ENCODE data around the gene RBMS1.
A peak's percentile ranks its signal among the peaks of the same experiment; 100 is the strongest.

RBMS1 gene

DNA sequence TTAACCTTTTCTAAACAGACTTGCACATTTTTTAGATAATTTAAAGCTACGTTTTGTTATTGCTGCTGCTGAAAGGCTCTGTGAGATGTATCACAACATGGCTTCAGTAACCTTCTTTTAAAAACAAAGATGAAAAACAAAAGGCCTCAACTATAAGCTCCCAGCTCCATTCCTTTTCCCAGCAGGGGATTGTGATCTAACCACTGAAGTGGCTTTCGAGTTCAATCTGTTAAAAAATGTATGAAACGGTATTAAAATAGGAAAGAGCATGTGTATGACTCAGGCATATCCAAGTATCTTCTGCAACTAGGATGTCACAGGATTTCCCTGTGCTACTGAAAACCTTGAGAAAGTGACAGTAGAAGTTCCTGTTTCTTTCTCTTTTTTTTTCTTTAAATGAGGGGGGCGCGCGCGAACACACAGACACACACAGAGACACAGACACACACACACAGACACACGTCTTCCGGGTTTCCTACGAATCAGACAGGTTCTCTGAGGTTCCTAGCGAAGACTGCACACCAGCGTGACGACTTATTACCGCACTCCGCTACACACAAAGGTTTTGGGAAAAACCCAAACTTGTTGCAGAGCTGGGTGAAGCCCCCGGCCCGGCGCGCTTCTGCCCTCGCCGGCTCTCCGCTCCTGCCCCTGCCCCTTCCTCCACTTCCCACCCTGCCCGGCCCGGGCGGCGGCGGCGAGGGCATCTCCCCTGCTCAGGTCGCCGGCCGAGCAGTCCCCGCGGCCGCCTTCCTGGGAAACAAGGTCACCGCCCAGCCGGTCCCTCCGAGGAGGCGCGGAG, 86.8 kb downstream of the RBMS1 start:
- DNase-seq, result peak; percentile 32

DNA sequence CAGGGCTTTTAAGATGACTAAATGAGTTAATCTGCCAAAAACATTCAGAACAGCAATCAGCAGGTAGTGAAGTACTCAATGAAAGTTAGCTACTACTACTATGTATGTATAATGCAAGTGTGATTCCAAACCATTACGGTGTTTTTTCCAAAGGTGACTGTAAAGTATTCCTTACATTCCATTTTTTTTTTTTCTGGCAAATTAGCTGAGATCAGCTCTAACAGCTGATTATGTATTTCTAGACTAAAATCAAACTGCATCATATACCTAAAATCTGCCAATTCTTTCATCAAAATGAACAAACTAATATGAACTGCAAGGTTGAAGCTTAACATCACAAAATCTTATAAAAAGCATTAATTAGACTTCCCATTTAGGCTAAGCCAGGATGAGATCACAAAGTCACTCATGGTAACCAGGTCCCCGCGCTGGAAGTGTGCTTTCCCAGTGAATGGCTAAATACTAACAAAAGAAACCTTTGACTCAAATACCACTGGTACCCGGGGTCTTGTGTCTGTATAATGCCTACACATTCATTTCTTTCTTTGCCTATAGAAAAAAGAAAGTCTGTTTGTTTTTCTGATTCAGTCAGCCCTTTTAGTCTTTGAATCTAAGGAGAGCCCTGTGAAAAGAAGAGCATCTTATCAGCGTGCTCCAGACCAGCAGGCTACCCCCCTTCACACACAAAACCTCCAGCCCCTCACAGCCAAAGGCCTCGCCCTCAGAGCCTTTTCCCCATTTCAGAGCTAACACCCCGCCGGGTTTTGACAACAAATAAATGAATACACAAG, 88.3 kb downstream of the RBMS1 start:
- no peak for DNase-seq

DNA sequence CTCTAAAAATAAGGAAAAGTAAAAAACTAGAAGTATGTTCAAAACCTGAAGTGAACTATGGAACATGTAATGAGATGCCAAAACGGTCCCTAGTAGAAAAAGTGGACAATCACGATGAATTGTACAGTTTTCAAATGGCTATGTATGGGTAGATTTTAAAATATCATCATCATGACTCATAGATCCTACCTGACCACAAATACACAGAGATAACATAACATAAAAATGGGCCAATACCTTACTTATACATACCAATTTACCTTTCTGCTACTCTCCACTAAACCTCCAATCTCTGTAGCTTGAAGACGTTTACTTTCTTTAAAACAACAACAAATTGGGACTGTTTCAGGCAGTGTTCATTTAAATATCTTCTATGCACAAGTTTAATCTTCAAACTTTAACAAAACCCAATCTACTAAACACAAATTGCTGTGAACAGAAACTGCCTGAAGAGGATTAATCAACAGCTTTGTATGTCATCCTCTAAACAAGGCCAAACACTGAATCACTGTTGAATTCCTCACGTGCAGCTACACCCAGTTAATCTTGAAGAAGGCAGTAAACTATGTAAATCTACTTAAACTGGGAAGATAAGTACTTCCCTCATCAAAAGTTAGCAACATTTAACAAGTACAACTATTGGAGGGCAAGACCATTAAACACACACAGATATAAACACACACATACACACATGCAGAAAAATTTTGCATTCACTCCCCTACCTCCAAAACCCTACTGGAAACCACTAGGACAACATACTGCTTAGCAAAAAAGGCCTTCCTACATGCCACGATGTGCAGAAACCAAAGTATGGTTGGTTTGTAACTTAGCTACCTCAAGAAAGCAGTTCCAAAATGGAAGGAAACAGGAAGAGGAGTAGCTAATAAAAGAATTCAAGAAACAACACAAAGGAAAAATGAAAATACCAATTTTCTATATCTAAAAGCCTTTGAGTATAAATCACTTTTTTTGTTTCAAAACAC, 90.3 kb downstream of the RBMS1 start:
- no peak for DNase-seq

DNA sequence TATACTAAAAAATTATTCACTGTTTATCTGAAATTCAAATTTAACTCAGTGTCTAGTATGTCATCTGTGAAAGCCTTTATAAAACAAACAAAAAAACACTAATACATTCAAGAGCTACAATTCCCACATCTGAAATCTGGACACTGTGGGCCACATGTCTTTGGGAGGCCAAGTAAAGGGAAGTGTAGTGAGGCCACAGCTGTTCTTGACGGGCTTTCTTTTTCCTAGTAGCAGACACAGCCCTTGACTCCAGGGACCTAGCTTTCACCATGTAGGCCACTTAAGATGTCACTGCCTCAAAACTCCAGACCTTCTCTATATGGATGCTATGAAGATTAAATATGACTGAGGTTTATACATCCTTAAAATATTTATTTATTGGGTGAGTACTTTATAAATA, 91.1 kb downstream of the RBMS1 start:
- DNase-seq, result no peak

DNA sequence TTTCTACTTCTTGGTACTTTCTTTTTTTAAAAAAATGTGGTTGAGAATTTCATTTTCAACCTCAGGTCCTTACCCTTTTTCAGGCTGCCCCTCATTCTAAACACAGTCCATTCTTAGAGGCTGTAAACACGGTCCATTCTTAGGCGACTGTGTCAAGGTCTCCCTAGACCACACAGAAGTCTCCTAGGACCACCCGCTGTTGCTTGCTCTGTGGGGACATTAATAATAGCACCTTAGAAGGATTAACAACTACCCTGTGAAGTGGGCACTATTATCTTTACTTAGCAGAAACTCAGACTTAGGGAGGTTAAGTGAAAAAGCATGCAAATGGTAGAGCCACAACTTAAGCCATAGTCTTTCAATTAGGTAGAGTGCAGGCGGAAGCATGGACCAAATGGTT, 91.7 kb downstream of the RBMS1 start:
- no peak for DNase-seq

DNA sequence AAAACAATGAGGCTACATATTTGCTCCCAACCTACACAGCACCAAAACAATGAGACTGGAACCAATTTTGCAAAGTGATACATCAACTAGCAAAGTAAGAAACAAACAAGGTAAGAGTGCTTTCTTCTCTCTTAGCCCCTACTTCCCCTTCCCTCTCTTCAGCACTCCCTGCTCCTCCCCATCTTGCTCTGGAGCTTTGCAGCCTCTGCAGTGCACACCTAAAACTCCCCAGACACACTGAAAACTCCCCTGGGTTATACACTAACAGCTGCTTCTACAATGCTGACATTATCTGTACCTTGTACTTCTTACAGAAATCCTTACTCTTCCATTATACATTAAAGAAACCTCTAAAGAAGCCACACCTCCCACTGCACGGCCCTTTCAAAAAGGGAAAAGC, 93.7 kb downstream of the RBMS1 start:
- DNase-seq, result no peak

DNA sequence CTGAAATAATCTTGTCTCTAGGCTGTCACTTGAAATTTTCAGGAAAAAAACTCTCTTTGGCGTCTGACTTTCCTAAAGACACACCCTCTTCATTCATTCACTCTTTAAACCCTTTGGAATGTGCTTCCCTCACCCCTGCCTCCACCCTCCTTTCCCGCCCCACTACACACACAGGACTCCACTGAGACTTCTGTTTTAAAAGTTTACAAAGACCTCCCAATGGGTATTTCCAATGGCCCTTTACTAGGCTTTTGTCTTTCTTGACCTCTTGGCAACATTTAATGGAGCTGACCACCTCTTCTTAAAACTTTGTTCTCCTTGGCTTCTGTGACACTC, 96.1 kb downstream of the RBMS1 start:
- DNase-seq, result no peak

DNA sequence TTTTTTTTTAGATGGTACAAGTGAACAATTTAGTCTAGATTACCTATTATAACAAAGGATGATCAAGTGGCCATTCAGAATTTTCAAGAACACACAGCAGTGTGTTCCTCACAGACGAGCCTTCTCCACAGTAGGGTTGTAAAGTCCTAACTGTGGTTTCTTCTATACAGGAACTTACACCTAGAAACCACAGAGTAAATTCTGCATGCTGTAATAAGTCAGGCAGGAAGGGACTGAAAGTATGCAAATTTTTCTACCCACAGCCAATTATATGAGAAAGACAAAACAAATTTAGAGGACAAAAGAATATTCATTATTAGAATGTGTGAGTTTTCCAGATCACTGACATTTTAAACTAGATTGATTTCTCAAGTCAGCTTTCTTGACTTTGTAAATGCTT, 99.5 kb downstream of the RBMS1 start:
- no peak for DNase-seq

DNA sequence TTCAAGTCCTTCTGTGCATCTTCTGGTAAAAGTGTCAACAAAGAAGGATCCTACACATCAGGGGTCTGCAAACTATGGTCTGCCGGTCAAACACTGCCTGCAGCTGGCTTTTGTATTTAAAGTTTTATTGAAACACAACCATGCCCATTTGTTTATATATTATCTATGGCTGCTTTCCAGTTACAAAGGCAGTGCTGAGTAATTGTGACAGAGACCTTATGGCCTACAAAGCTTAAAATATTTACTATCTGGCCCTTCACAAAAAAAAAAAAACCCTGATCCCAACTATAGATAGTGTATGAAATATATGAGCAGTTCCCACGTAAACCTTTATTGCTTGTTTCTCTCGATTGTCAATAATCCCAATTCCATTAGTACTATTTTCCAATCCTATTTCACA, 101.4 kb downstream of the RBMS1 start:
- no peak for DNase-seq

DNA sequence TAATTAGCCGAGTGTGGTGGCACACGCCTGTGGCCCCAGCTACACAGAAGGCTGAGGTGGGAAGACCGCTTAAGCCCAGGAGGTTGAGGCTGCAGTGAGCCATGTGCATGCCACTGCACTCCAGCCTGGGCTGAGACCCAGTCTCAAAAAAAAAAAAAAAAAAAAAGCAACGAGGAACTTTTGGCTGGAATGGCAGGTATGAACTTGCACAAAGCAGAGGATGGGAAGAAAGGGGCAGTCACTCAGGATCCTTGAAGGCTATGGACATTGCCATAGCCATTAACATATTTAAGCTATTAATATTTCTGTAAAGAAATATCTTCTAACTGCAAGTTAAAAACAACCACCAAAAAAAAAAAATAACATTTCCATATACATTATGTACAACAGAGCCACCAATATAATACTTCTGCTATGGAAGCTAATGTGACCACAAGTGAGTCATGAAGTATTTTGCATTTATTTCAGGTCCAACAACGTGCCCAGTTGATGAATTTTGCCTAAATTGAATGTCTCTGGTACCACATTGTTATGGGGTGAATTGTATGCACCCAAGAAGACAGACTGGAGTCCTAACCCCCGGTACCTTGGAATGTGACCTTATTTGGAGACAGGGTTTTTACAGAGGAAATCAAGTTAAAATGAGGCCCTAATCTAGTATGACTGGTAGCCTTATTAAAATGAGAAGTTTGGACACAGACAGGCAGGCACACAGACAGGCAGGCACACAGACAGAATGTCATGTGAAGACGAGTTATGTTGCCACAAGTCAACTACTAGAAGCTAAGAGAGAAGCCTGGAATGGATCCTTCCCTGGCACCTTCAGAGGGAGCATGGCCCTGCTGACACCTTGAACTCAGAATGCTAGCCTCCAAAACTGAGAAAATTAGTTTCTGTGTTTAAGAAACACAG, 102.8 kb downstream of the RBMS1 start:
- no peak for DNase-seq

DNA sequence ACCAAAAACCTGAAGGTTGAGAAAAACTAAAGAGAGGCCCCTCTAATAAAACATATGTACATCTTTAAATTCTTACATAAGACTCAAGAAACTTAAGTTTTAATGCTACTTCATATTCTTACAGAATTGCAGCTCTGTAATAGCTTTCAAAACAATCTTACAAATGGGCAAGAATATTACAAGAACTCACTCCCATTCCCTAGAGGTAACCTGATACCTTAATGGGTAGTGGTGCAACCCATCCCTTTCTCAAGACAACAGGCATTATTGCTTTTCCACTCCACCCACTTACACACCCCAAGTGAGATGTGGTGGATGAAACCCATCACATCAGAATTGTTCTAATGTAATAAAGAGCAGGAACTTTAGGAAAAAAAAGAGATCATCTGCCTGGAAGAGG, 103.7 kb downstream of the RBMS1 start:
- DNase-seq, result no peak

DNA sequence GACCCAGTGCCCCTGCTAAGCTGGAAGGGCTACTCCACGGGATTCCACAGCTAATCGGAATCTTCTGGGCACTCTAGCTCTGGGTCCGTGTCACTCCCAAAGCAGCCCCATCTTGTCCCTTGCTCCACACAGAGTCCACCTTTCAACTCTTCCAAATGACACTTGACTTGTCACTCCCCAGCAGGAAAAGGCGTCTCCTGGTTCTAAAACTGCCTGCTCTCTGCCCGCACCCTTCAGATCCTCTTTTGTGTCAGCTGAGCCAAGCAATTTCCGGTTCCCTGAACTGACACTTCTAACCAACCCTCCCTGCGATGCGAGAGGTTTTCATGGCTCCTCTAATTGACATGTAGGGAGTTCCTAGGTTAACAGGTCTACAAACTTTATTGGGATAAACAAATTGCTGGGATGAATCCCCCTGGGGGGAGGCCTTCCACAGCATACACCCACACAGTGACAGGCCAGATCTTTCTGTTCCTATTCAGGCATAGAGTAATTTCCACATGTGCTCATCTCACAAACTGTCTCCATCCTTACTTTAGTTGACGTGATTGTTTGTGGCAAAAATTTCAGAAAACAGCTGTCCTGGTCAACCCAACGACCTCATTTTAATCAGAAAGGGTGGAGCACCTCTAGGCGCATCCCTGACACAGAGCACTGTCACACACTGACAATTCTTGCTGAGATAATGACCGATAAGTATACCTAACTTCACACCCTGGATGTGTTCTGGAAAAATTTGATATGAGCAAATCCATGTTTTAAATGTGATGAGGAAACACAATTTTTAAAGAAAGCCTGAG, 104.9 kb downstream of the RBMS1 start:
- DNase-seq, result no peak

DNA sequence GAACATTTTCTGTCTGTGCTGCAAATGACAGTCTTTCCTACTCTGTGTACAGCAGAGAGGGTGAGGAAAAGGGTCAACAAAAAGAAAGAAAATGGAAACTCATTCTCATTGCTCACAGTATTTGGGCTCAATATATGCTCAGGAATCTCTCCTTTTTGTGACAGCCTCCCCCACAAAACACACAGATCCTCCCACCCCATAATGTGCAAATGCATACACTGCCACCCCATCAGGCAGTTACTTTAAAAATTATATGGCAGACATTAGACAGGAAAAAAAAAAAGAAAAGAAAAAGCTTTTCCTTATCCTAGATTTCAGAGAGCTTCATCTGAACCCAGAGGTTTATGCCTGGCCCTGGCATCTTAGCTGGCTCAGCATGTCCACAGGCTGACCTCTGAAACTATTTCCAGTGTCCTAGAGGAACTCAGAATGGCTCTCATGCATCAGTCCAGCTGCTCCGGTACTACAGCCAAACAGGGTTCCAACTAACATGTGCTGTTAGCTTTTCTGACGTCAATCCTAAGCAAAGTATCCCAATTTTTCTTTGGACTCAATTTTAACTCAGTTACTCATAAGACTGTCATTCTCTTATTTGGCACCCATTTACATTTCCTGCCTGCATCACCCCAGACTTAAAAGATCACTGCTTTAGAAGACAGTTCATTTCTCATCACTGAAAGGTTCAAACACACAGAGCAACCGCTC, 105.9 kb downstream of the RBMS1 start:
- DNase-seq, result no peak

DNA sequence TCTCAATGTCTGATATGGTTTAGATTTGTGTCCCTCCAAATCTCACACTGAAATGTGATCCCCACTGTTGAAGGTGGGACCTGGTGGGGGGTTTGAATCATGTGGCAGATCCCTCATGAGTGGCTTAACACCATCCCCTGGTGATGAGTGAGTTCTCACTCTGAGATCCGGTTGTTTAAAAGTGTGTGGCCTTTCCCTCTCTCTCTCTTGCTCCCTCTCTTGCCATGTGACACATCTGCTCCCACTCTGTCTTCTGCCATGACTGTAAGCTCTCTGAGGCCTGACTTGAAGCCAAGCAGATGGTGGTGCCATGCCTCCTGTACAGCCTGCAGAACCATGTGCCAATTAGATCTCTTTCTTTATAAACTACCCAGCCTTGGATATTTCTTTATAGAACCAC, 108.8 kb downstream of the RBMS1 start:
- DNase-seq, result no peak

DNA sequence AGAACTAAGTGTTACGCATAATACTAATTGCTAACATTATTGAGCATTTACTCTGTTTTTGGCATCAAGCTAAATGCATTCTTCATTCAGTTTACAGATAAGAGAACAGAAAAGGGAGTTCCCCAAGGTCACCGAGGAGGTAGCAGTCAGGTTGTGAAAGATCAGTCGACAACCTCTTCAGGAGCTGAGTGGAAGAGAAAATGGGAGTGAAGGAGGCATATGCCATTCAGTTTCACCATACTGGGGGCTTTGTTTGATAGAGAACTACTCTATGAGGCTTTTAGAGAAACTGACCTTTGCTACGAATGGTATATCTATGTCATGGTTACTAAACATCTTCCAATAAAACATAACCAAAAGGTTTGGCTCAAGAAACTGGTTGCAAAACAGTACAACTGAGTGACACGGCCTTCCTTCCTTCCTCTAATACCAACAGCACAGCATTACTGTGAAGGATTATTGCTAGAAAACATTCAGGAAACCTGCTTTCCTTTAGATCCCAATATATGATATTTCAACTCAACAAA, 112.1 kb downstream of the RBMS1 start:
- DNase-seq, result no peak

DNA sequence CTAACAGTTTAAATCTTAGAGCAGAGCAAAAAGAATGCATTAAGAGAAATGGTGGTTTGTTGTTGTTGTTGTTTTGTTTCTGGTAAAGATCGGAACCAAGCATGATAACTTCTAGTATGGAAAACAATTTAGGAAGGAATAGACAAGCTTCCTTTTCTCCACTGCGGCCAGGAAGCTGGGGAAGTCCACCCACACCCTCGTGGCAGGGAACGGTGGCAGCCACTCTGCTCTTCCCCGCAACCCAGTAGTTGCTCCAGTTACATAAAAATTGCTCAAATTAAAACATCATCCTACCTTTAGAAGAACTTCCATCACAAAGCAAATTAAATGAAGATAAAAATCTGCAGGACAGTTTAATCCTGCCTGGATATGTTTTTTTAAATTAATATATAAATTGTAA, 113.0 kb downstream of the RBMS1 start:
- no peak for DNase-seq

DNA sequence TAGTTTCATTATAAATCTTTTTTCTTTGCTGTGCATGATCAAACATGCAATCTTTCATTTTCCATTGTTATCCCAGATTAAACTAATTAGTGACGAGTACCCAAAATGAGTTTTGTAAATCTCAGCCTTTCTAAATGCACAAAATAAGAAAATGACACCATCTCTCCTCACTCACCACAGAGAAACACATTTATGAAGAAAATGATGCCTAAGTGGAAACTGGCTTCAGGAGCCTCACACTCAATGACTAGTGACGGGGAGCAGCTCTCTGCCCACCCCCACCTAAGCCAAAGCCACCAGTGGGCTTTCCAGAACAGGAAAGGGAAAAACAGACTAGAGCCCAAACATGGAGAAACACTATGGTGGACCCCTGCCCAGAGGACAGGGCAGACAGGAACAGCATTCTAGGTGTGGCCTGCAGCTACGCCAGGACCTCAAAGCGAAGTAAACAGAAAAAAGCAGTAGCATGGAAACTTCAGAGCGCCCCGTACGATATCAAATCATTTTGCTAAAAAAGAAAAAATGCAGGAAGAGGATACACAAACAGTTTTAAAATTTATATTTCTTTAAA, 113.5 kb downstream of the RBMS1 start:
- no peak for DNase-seq

DNA sequence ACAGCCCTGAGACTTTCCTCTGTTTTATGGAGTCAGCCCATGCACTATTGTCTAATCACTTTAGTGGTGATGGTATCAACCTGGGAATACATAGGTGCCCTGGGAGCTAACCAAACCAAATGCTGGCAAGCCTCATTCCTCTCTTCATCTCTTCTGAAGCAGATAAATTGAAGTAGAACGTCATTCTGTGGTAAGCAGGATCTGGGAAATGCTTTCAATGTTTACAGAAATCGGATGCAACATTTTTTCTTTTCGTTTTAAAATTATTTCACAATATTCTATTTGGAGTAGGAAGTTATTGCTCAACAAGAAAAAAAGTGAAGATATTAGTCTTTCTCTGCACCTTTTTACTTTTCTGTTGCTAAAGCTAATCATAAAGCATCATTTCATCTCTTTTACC, 114.2 kb downstream of the RBMS1 start:
- no peak for DNase-seq

DNA sequence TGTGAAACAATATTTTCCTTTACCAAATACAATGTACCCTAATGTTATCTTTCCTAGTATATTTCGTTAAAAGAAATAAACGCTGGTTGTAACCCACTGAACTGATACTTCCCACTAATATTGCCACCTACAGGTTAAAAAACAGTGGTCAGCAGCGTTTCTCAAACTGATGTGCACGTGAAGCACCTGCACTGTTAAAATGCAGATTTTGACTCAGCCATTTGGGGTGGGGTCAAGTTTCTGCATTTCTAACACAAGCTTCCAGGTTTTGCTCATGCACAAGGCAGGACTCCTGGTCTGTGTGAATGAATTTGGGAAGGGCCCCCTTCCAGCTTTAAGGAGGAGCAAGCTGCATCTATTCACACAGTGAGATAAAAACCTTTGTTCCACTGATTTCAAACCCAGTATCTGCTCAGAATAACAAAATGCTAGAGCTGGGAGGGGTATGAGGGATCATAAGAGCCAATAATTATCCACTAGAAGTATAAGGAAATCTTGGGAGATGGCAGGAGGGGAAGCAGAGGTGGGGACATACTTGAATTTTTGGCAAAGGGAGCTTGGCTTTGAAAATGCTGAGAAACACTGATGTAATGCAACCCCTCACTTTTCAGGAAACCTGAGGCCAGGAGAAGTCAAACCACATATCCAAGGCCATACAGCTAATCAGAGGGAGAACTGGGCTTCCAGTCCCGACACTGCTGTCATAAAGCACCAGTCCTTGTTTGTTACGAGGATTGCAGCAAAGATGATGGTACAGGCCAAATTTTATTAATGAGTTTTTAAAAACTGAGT, 116.2 kb downstream of the RBMS1 start:
- DNase-seq, result no peak
